ENCODE results near the gene NEIL3.

Gene NEIL3

GRCh38 chr4:177288335-177288734, 21.3 kb upstream of the NEIL3 start:
- TF ChIP-seq, protein P1, sequence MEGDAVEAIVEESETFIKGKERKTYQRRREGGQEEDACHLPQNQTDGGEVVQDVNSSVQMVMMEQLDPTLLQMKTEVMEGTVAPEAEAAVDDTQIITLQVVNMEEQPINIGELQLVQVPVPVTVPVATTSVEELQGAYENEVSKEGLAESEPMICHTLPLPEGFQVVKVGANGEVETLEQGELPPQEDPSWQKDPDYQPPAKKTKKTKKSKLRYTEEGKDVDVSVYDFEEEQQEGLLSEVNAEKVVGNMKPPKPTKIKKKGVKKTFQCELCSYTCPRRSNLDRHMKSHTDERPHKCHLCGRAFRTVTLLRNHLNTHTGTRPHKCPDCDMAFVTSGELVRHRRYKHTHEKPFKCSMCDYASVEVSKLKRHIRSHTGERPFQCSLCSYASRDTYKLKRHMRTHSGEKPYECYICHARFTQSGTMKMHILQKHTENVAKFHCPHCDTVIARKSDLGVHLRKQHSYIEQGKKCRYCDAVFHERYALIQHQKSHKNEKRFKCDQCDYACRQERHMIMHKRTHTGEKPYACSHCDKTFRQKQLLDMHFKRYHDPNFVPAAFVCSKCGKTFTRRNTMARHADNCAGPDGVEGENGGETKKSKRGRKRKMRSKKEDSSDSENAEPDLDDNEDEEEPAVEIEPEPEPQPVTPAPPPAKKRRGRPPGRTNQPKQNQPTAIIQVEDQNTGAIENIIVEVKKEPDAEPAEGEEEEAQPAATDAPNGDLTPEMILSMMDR (IDR thresholded peaks at IDR 0.05; ENCODE audit: low read depth, low read length), result no peak
- no peak for DNase-seq (ENCODE audit: extremely low read depth, low read depth)

DNA sequence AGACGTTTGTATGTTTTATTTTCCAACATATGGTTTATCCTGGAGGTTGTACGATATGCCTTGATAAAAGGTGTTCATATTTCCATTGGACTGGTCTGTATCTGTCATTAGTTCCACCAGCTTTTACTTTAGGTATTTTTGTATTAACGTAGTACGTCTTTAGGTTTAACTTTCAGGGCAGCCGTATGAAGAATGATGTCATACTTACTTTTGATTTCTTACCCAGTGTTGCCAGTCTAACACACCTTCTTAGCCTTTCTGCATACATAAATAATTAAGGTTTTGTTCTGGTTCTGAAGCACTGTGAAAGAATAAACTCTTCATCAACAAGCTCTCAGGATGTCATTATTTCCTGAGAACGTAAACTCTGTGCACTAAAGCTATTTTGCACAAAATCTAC, 18.9 kb upstream of the NEIL3 start:
- DNase-seq (ENCODE audit: extremely low read depth, low read depth), result no peak
- TF ChIP-seq, protein P1 (IDR thresholded peaks at IDR 0.05; ENCODE audit: low read depth, low read length), result no peak

GRCh38 chr4:177292171-177292570, 17.5 kb upstream of the NEIL3 start:
- no peak for DNase-seq (ENCODE audit: extremely low read depth, low read depth)
- TF ChIP-seq, protein P1 (IDR thresholded peaks at IDR 0.05; ENCODE audit: low read depth, low read length), result no peak

GRCh38 chr4:177293208-177294033, 16.3 kb upstream of the NEIL3 start:
- DNase-seq (ENCODE audit: extremely low read depth, low read depth), result no peak
- TF ChIP-seq, protein P1 (IDR thresholded peaks at IDR 0.05; ENCODE audit: low read depth, low read length), result no peak

DNA sequence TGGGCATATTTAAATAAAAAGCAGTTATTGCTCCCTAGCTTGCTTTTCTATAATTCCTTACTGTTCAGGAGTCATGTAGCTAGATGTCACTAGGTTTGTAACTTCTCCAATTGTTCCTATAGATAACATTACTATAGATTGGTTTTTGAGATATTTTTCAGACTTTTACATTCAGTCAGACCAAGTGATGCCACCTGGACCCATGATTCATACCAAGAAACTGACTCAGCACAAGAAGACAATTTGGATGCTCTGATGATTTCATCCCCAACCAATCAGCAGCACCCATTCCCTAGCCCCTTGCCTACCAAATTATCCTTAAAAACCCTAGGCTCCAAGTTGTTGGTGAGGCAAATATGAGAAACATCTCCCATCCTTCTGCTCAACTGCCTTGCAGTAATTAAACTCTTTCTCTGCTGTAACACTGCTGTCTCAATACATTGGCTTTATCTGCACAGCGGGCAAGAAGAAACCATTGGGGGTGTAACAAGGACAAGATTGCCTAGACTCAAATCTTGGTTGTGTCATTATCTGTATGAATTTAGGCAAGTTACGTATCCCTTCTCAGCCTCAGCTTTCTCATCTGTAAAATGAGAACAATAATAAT, 11.8 kb upstream of the NEIL3 start:
- DNase-seq (ENCODE audit: extremely low read depth, low read depth), result no peak
- TF ChIP-seq, protein P1 (IDR thresholded peaks at IDR 0.05; ENCODE audit: low read depth, low read length), result no peak

DNA sequence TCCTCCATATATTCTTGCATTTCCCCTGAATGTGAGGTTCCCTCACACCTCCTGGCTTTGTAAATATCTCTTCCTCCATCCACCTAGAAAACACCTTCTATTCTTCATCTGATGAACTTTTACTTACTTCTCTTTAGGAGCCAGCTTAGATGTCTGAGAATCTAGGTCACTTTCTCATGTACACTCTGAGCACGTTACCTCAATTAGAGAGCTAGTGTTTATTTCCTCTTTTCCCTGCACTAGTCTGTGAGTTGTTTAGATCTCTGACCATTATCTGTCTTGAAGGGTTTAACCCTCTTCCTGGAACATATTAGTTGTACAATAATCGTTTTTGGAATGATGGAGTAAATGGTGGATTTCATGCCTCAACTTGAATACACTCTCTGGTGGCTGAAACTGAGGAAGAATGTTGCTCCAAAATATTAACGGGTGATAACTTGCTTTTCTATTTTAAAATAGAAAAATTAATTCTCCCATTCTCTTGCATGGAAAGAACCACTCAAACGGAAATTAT, 8.5 kb upstream of the NEIL3 start:
- TF ChIP-seq, protein P1 (IDR thresholded peaks at IDR 0.05; ENCODE audit: low read depth, low read length), result no peak
- DNase-seq (ENCODE audit: extremely low read depth, low read depth), result no peak
